A673 (cell line): ENCODE data around the gene CDH23.

Source experiments
- CTCF ChIP-seq: fragments of 300-800, 200-600 bp; sonication (generic); conservative IDR thresholded peaks from 2 replicates; pipeline ENCODE4 v1.5.1; 2017; ENCODE audit warnings: low read depth, mild to moderate bottlenecking, antibody characterized with exemption, low read length, moderate library complexity, mixed read lengths
- EZH2 ChIP-seq: fragments of 200-600 bp; sonication (generic); IDR thresholded peaks from 2 replicates; pipeline ENCODE4 v1.6.1; 2017; ENCODE audit warnings: borderline replicate concordance, low read depth, mild to moderate bottlenecking, mixed read lengths, antibody characterized with exemption, low read length; ENCODE audit not compliant: poor library complexity, severe bottlenecking

GRCh38 chr10:71640607-71641006 lies 243.9 kb downstream of the CDH23 start:
- TF ChIP-seq EZH2 (no peak), CTCF (no peak)
